ENCODE data around the gene MBTD1. TPM values are rescaled to one million over a fixed set of nuclear protein-coding genes. Genes with fewer than 3 reads are reported as not detected.

The MBTD1 gene
- total RNA-seq, 1 experiment from 2014 or later = 20.4 TPM

GRCh38 chr17:51154176-51154575, 105.7 kb downstream of the MBTD1 start:
- H3K4me2 ChIP-seq = peak overlapping the region; percentile 85
- H3K4me3 ChIP-seq = peak overlapping the region; percentile 72
- no peaks in the 10 kb centered on the region for H3K9me2 ChIP-seq (ENCODE audit: insufficient read depth)
- intact Hi-C loops (cut with micrococcal nuclease; ENCODE audit: unreplicated experiment) = no loop called here
- H3K4me1 ChIP-seq (replicated peaks; ENCODE audit: insufficient read depth) = peaks cover 22% of the 10 kb centered on the region
- H2AFZ ChIP-seq = peak overlapping the region; percentile 86
- no peak for DNase-seq
- no peak for TF ChIP-seq CTCF (conservative IDR thresholded peaks at IDR 0.05)
- TF ChIP-seq EZH2 (IDR thresholded peaks at IDR 0.05; ENCODE audit: low read depth) = no peak
- H4K20me1 ChIP-seq (ENCODE audit: insufficient read depth) = peaks cover 5% of the 10 kb centered on the region
- no peaks in the 10 kb centered on the region for H3K27me3 ChIP-seq (ENCODE audit: insufficient read depth, low read depth)
- H3K36me3 ChIP-seq (ENCODE audit: low read depth) = peaks cover 19% of the 10 kb centered on the region; the same call in 1 of the 2 replicates
- POLR2A ChIA-PET (ENCODE audit: unreplicated experiment) = interaction anchor here (0.6 to 0.7 kb wide), 2 partner anchors 239 to 288 kb away, joined by 3 to 14 read pairs; partner anchors contain the start of gene TOB1
- TSS peak; percentile 41 for BruUV-seq (replicated peaks)
- H3K79me2 ChIP-seq (ENCODE audit: low read depth) = peaks cover 57% of the 10 kb centered on the region
- peaks cover 16% of the 10 kb centered on the region; the same call in 1 of the 2 replicates for H3F3A ChIP-seq (ENCODE audit: insufficient read depth, low read depth)
- peak overlapping the region; percentile 55 for H3K27ac ChIP-seq
- CTCF ChIA-PET = no interaction called here
- H3K9me3 ChIP-seq (ENCODE audit: insufficient read depth, low read depth) = no peaks in the 10 kb centered on the region

GRCh38 chr17:51153210-51154072, 106.4 kb downstream of the MBTD1 start, which contains the start of gene NME1:
Gene NME1 (plus strand): TSS chr17:51153559. CDS start chr17:51155655, 2,096 bp downstream.
- Histone ChIP-seq H3K27me3 (ENCODE audit: insufficient read depth, low read depth) (no peaks in the 10 kb centered on the region), H3K4me1 (replicated peaks; ENCODE audit: insufficient read depth) (peaks cover 22% of the 10 kb centered on the region), H2AFZ (peak within 1 kb of the TSS; percentile 96), H3K9me3 (ENCODE audit: insufficient read depth, low read depth) (no peaks in the 10 kb centered on the region), H3K4me3 (peak within 1 kb of the TSS; percentile 72), H3F3A (ENCODE audit: insufficient read depth, low read depth) (peaks cover 16% of the 10 kb centered on the region; the same call in 1 of the 2 replicates), H3K79me2 (ENCODE audit: low read depth) (peaks cover 50% of the 10 kb centered on the region), H3K36me3 (ENCODE audit: low read depth) (peaks cover 13% of the 10 kb centered on the region; the same call in 1 of the 2 replicates), H4K20me1 (ENCODE audit: insufficient read depth) (no peaks in the 10 kb centered on the region; the same call in 1 of the 2 replicates), H3K27ac (peak within 1 kb of the TSS; percentile 78), H3K4me2 (peak within 1 kb of the TSS; percentile 91), H3K9me2 (ENCODE audit: insufficient read depth) (no peaks in the 10 kb centered on the region)
- BruUV-seq (replicated peaks) = no TSS peak
- ChIA-PET POLR2A (ENCODE audit: unreplicated experiment) (interaction anchor here (0.6 kb wide), 4 partner anchors 129 to 420 kb away, joined by 3 to 5 read pairs (median 3); no protein-coding TSS in a partner anchor), CTCF (interaction anchor here (0.6 to 1.9 kb wide), 7 partner anchors 16 to 1302 kb away, joined by 3 to 9 read pairs (median 4); partner anchors contain the start of gene SPAG9)
- intact Hi-C loops (cut with micrococcal nuclease; ENCODE audit: unreplicated experiment) = loop anchor here (1.0 to 2.0 kb wide), 6 partner anchors 32 to 606 kb away; partner anchors contain the start of gene SPATA20
- peak; percentile 96 to 99 for DNase-seq
- TF ChIP-seq CTCF (conservative IDR thresholded peaks at IDR 0.05) (peak; percentile 86), EZH2 (IDR thresholded peaks at IDR 0.05; ENCODE audit: low read depth) (no peak)

- no peak for DNase-seq
- intact Hi-C loops (cut with micrococcal nuclease; ENCODE audit: unreplicated experiment) = loop anchor here (1.0 to 2.0 kb wide), 6 partner anchors 31 to 605 kb away; partner anchors contain the start of gene SPATA20
Measured at GRCh38 chr17:51152766-51153209, 107.1 kb downstream of the MBTD1 start.

More at GRCh38 chr17:51152766-51153209, 107.1 kb downstream of the MBTD1 start:
- Histone ChIP-seq H3K9me2 (ENCODE audit: insufficient read depth) (no peaks in the 10 kb centered on the region), H4K20me1 (ENCODE audit: insufficient read depth) (no peaks in the 10 kb centered on the region), H3K36me3 (ENCODE audit: low read depth) (peaks cover 9% of the 10 kb centered on the region; the same call in 1 of the 2 replicates), H3F3A (ENCODE audit: insufficient read depth, low read depth) (peaks cover 16% of the 10 kb centered on the region; the same call in 1 of the 2 replicates), H3K27me3 (ENCODE audit: insufficient read depth, low read depth) (no peaks in the 10 kb centered on the region), H3K4me3 (peak overlapping the region; percentile 55), H3K4me2 (peak overlapping the region; percentile 91), H3K27ac (peak overlapping the region; percentile 78), H3K9me3 (ENCODE audit: insufficient read depth, low read depth) (no peaks in the 10 kb centered on the region), H2AFZ (peak overlapping the region; percentile 96), H3K4me1 (replicated peaks; ENCODE audit: insufficient read depth) (peaks cover 22% of the 10 kb centered on the region), H3K79me2 (ENCODE audit: low read depth) (peaks cover 44% of the 10 kb centered on the region)
- POLR2A ChIA-PET (ENCODE audit: unreplicated experiment) = no interaction called here
- TSS peak; percentile 85 for BruUV-seq (replicated peaks)
- TF ChIP-seq EZH2 (IDR thresholded peaks at IDR 0.05; ENCODE audit: low read depth) (no peak), CTCF (conservative IDR thresholded peaks at IDR 0.05) (no peak)
- CTCF ChIA-PET = interaction anchor here (0.6 to 1.9 kb wide), 4 partner anchors 31 to 152 kb away, joined by 3 to 9 read pairs (median 4); no protein-coding TSS in a partner anchor
